Neural progenitor cell (in vitro differentiated cells): ENCODE measurements around the gene ERC2. TPM values are rescaled to one million over a fixed set of nuclear protein-coding genes. Genes with fewer than 3 reads are reported as not detected.

Experiments
- DNase-seq: peaks from one replicate; pipeline ENCODE4 v3.0.0-alpha.2; 2016; ENCODE audit warnings: low spot score
- H2AFZ ChIP-seq: fragments of 200-600 bp; sonication (generic); replicated peaks from 2 replicates; pipeline ENCODE4 v1.6.1; 2016; ENCODE audit warnings: antibody characterized with exemption
- H3F3A ChIP-seq: fragments of 200-600 bp; sonication (generic); 2 replicates; pipeline ENCODE4 v1.6.1; 2016; ENCODE audit warnings: antibody characterized with exemption, low read depth
- H3K27ac ChIP-seq: fragments of 200-600 bp; sonication (generic); 2 replicates; pipeline ENCODE4 v1.5.1; 2016; ENCODE audit warnings: mild to moderate bottlenecking
- H3K27me3 ChIP-seq: fragments of 200-600 bp; sonication (generic); 2 replicates; pipeline ENCODE4 v1.6.1; 2016; ENCODE audit warnings: mild to moderate bottlenecking, moderate library complexity
- H3K36me3 ChIP-seq: fragments of 200-600 bp; sonication (generic); 2 replicates; pipeline ENCODE4 v1.5.1; 2016
- H3K4me1 ChIP-seq: fragments of 200-600 bp; sonication (generic); 2 replicates; pipeline ENCODE4 v1.6.1; 2016; ENCODE audit warnings: mixed run types
- H3K4me2 ChIP-seq: fragments of 200-600 bp; sonication (generic); 2 replicates; pipeline ENCODE4 v1.6.1; 2016
- H3K4me3 ChIP-seq: fragments of 200-600 bp; sonication (generic); 2 replicates; pipeline ENCODE4 v1.5.1; 2016
- H3K79me2 ChIP-seq: fragments of 200-600 bp; sonication (generic); 2 replicates; pipeline ENCODE4 v1.6.1; 2016; ENCODE audit warnings: low read depth
- H3K9ac ChIP-seq: fragments of 200-600 bp; sonication (generic); 2 replicates; pipeline ENCODE4 v1.6.1; 2016
- H3K9me3 ChIP-seq: fragments of 200-600 bp; sonication (generic); 2 replicates; pipeline ENCODE4 v1.5.1; 2016; ENCODE audit warnings: low read depth
- H4K20me1 ChIP-seq: fragments of 200-600 bp; sonication (generic); 2 replicates; pipeline ENCODE4 v1.6.1; 2016; ENCODE audit warnings: low read depth
- H3K27ac Mint-ChIP-seq: 3 replicates; pipeline ENCODE4 v1.8.0; 2021; ENCODE audit warnings: mixed read lengths
- H3K27me3 Mint-ChIP-seq: 2 replicates; pipeline ENCODE4 v1.8.0; 2022; ENCODE audit warnings: low read depth, mild to moderate bottlenecking, inconsistent platforms, moderate library complexity, mixed read lengths; ENCODE audit not compliant: insufficient read depth
- H3K36me3 Mint-ChIP-seq: 3 replicates; pipeline ENCODE4 v1.8.0; 2021; ENCODE audit warnings: mixed read lengths
- H3K4me1 Mint-ChIP-seq: 3 replicates; pipeline ENCODE4 v1.8.0; 2021; ENCODE audit warnings: mixed read lengths
- H3K4me3 Mint-ChIP-seq: 3 replicates; pipeline ENCODE4 v1.8.0; 2021; ENCODE audit warnings: mild to moderate bottlenecking, moderate library complexity, mixed read lengths
- H3K9me3 Mint-ChIP-seq: 3 replicates; pipeline ENCODE4 v1.8.0; 2020; ENCODE audit warnings: mixed read lengths
- EZH2 ChIP-seq: fragments of 200-600 bp; sonication (generic); IDR thresholded peaks from 2 replicates; pipeline ENCODE4 v1.6.1; 2017; ENCODE audit warnings: antibody characterized with exemption, mild to moderate bottlenecking, moderate library complexity
- EZH2phosphoT487 ChIP-seq: fragments of 200-600 bp; sonication (generic); IDR thresholded peaks from 2 replicates; pipeline ENCODE4 v1.6.1; 2017; ENCODE audit warnings: antibody characterized with exemption
- total RNA-seq: library from RNA; depleted of rRNA; stranded (reverse); fragments of >200 nt; gene quantifications from 2 replicates; pipeline ENCODE4 v1.2.3, GENCODE V29; 2015; ENCODE audit warnings: low replicate concordance
- TF ChIP-seq, protein P1 (sequence below): fragments of 200-600 bp; sonication (generic); IDR thresholded peaks from 2 replicates; pipeline ENCODE4 v1.5.1; 2017; ENCODE audit warnings: antibody characterized with exemption, mild to moderate bottlenecking

Gene ERC2
- total RNA-seq, 1 donor from 2014 or later: 24.8 TPM

DNA sequence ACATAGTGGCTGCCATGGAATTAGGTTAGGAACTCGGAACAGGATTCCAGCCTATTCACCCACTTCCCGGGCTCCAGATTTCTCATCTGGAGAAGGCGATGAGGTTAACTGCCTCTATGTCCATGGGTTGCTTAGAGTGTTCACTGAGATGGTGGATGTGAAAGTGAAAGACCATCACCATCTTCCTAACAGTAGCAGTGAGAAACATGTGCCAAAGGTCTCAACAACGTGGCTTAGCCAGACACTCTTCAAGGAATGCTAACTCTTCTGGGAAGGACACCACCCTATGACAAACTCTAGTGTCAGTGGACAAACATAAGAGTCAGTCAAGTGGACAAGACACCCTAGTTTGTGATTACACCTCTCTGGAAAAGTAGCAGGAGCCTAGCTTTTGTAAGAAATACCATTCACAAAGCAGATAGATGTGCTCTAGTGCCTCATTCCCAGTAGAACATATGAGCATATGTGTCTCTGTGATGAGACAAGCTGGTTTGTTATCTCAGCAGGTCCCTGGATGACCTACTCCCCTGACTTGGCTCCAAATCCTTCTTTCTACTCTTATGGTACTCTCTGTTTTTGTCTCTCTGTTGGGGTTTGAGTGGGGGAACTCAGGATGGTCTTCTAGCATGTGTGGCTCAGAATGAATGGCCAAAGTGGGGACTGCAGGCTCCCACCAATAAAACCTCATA, 770.9 kb downstream of the ERC2 start:
- no peaks in the 10 kb centered on the region for H3K9me3 Mint-ChIP-seq
- no peaks in the 10 kb centered on the region for H3K9me3 ChIP-seq

DNA sequence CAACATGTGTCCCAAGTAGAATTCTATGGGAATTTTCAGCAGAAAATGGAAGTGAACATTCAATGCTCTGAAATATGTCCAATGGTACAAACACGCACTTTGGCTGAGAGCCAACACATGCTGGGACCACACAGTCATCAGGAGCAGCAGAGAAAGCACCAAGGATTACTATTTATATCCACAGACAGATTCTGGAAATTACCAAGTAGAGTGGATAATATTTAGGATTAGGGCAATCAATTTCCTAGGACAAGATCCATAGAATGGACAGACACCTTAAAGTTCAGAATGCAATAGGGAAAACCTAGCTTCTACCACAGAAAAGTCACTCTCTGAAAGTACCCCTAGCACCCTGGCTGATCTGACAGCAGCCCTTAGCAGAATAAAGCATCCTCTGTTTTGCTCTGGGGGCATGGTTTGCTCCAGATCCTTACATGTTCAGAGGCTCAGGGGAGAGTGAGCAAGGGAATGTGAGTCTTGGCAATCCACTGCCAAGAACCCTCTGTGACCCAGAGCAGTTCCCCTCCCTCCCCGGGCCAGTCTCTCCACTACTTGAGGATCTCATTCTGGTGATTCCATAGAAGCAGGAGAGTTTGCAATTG, 775.2 kb downstream of the ERC2 start:
- Mint-ChIP-seq H3K4me1 (peaks cover 46% of the 10 kb centered on the region), H3K36me3 (peaks cover 4% of the 10 kb centered on the region), H3K4me3 (no peak overlapping the region), H3K9me3 (no peaks in the 10 kb centered on the region), H3K27ac (peak overlapping the region; percentile 7), H3K27me3 (peaks cover 3% of the 10 kb centered on the region)
- Histone ChIP-seq H3K9me3 (no peaks in the 10 kb centered on the region), H3K4me2 (no peak overlapping the region), H3K27ac (no peak overlapping the region), H2AFZ (no peak overlapping the region), H3K4me3 (no peak overlapping the region), H3K36me3 (no peaks in the 10 kb centered on the region), H4K20me1 (no peaks in the 10 kb centered on the region), H3K27me3 (no peaks in the 10 kb centered on the region), H3K4me1 (peaks cover 28% of the 10 kb centered on the region), H3K79me2 (no peaks in the 10 kb centered on the region), H3F3A (peaks cover 14% of the 10 kb centered on the region), H3K9ac (no peak overlapping the region)
- DNase-seq: no peak
- no peak for TF ChIP-seq EZH2phosphoT487
- TF ChIP-seq EZH2: no peak
- TF ChIP-seq, protein P1, sequence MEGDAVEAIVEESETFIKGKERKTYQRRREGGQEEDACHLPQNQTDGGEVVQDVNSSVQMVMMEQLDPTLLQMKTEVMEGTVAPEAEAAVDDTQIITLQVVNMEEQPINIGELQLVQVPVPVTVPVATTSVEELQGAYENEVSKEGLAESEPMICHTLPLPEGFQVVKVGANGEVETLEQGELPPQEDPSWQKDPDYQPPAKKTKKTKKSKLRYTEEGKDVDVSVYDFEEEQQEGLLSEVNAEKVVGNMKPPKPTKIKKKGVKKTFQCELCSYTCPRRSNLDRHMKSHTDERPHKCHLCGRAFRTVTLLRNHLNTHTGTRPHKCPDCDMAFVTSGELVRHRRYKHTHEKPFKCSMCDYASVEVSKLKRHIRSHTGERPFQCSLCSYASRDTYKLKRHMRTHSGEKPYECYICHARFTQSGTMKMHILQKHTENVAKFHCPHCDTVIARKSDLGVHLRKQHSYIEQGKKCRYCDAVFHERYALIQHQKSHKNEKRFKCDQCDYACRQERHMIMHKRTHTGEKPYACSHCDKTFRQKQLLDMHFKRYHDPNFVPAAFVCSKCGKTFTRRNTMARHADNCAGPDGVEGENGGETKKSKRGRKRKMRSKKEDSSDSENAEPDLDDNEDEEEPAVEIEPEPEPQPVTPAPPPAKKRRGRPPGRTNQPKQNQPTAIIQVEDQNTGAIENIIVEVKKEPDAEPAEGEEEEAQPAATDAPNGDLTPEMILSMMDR: no peak

More for the DNA sequence above, 770.9 kb downstream of the ERC2 start:
- no peaks in the 10 kb centered on the region for H4K20me1 ChIP-seq
- peaks cover 14% of the 10 kb centered on the region for H3K4me1 ChIP-seq
- H3K9ac ChIP-seq: no peak overlapping the region
- Mint-ChIP-seq H3K4me3 (no peak overlapping the region), H3K27ac (no peak overlapping the region), H3K4me1 (peaks cover 17% of the 10 kb centered on the region), H3K36me3 (peaks cover 4% of the 10 kb centered on the region), H3K27me3 (no peaks in the 10 kb centered on the region)
- H3K79me2 ChIP-seq: no peaks in the 10 kb centered on the region
- no peaks in the 10 kb centered on the region for H3K36me3 ChIP-seq
- no peak for DNase-seq
- no peak overlapping the region for H2AFZ ChIP-seq
- H3K4me3 ChIP-seq: no peak overlapping the region
- H3K27me3 ChIP-seq: no peaks in the 10 kb centered on the region
- no peaks in the 10 kb centered on the region for H3F3A ChIP-seq
- TF ChIP-seq, protein P1: no peak
- TF ChIP-seq EZH2: no peak
- TF ChIP-seq EZH2phosphoT487: no peak
- no peak overlapping the region for H3K27ac ChIP-seq
- H3K4me2 ChIP-seq: no peak overlapping the region

DNA sequence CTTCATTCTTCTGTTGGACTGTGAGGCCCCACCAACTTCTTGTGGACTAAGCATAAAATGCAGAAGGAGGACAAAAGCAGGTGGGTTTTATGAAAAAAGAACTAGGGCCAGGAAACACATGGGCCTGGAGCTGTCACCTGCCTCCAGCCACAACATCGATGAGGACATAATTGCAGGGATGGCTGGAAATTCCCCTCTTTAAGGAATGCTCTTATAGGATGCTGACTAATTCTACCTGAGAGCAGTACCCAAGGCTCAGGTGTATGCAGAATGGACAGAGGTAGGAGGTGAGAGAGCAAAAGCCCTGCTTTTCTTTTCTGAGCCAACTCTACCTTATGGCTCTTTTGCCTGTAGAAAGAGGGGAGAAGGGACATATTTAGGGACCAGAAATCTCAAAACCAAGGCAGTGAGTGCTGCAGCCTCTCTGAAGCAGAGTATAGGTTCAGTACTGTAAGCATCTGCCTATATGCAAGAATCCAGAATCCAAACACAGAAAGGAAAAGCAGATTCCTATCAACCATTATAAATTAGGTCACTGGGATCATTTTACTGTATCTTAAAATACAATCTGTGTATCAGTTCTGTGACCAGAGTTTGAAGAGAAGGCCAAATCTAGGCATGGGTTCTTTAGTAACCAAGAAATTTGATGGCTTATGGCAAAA, 775.8 kb downstream of the ERC2 start:
- H2AFZ ChIP-seq: no peak overlapping the region
- no peak for TF ChIP-seq EZH2phosphoT487
- TF ChIP-seq EZH2: no peak
- TF ChIP-seq, protein P1: no peak
- Mint-ChIP-seq H3K27ac (no peak overlapping the region), H3K4me1 (peaks cover 49% of the 10 kb centered on the region), H3K27me3 (peaks cover 3% of the 10 kb centered on the region), H3K9me3 (no peaks in the 10 kb centered on the region), H3K4me3 (no peak overlapping the region), H3K36me3 (no peaks in the 10 kb centered on the region)
- H3K27me3 ChIP-seq: no peaks in the 10 kb centered on the region
- no peaks in the 10 kb centered on the region for H3K9me3 ChIP-seq
- peaks cover 28% of the 10 kb centered on the region for H3K4me1 ChIP-seq
- peaks cover 14% of the 10 kb centered on the region for H3F3A ChIP-seq
- H3K79me2 ChIP-seq: no peaks in the 10 kb centered on the region
- H3K9ac ChIP-seq: no peak overlapping the region
- H3K36me3 ChIP-seq: no peaks in the 10 kb centered on the region
- H4K20me1 ChIP-seq: no peaks in the 10 kb centered on the region
- no peak overlapping the region for H3K4me3 ChIP-seq
- no peak overlapping the region for H3K4me2 ChIP-seq
- H3K27ac ChIP-seq: no peak overlapping the region
- DNase-seq: no peak
